NCI-H1694 (cell line): ENCODE results near the gene GALNT17.

Source experiments
- DNase-seq: peaks from one replicate; lab custom pipeline; 2025; lab: John Stamatoyannopoulos, UW

Gene GALNT17

DNA sequence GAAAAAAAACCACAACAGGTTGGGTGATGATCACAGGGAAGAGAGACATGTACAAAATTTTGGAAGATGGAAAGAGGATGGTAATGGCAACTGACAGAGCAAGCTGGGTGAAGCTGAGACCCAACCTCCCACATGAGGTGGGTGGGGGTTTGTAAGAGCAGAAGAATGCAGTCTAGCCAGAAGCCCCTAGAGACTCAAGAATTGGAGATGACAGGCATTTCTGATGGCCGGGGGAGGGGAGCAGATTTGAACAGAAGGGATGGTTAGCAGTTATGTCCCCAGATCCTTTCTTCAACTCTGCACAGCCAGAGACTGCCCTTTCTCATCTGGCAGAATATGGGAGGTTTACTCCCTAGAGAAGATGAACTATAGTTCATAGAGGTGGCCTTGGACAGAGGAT, 208.0 kb downstream of the GALNT17 start:
- DNase-seq = no peak

DNA sequence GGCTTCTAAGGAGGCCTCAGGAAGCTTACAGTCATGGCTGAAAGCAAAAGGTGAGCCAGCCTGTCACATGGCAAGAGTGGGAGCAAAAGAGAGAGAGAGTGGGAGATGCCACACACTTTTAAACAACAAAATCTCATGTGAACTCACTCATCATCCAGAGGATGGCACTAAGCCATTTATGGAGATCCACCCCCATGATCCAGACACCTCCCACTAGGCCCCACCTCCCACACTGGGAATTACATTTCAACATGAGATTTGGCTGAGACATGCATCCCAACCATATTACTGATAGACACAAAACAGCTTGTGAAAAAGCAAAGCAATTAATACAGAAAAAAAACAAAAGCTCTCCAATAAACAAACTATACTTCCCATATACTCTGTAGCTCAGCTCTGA, 210.3 kb downstream of the GALNT17 start:
- DNase-seq = no peak

DNA sequence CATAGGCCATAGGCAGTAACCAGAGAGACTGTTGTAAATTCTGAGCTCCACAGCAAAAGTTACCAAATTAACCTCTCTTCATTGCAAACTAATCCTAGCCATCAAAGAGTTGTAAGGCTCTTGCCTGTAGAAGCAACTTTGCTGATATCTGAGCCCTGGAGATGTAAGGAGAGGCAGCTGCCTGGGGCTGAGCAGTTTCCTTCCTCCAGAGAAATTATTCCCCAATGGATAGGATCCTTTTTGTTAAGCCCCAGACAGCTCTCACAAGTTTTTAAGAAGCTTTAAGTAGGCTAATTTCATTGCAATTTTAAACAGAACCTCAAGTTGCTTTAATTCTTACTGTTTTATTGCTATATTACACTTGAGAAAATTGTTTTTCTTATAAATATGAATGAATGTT, 211.1 kb downstream of the GALNT17 start:
- DNase-seq = no peak

DNA sequence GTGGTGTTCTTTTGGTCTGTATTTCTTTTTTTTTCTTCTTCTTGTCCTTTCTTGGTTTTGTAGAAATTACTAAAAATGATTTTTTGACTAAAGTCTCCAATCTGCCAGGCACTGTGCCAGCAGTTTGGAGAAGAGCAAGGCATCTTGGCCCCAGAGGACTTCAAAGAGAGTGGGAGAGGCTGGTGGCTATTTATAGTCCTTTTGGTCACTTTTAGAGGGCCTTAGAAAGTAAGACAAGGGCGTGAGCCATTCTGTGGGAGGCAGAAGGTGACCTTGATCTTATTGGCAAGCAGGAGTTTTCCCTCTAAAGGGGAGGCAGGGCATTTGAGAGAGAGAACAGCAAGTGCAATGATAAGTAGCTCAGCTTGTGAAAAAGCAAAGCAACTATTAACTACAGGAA, 211.9 kb downstream of the GALNT17 start:
- DNase-seq = no peak

DNA sequence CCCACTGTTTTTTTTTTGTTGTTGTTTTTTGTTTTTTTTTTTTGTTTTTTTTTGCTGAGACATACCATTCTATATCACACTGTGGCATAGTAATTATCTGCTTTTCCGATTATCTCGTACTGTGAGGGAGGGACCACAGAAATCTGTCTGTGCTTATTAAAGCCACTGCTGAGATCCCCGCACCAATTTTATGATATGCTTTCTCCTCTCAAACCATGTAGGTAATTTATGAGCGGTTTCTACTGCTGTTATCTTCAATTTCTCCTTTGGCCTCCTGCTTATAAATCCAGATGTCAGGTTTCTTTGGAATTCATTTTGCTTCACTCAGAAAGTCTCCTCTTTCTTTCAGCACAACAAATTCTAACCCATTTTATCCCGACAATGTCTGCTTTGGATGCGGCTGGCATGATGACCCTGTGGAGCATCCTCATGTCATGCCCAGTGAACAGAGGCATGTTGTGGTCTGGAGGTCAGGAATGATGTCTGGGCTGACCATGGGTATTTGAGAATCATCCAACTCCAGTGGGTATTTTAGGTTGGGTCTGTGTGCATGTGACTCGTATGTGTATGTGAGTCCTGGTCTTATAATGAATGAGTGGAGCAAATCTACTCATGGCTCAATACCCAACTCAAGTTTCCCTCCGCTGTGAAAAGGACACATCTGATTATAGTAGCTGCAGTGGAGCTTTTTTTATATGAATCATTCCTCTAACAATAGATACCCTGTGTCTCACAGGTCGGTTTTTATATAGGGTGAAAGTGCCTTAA, 213.4 kb downstream of the GALNT17 start:
- no peak for DNase-seq

DNA sequence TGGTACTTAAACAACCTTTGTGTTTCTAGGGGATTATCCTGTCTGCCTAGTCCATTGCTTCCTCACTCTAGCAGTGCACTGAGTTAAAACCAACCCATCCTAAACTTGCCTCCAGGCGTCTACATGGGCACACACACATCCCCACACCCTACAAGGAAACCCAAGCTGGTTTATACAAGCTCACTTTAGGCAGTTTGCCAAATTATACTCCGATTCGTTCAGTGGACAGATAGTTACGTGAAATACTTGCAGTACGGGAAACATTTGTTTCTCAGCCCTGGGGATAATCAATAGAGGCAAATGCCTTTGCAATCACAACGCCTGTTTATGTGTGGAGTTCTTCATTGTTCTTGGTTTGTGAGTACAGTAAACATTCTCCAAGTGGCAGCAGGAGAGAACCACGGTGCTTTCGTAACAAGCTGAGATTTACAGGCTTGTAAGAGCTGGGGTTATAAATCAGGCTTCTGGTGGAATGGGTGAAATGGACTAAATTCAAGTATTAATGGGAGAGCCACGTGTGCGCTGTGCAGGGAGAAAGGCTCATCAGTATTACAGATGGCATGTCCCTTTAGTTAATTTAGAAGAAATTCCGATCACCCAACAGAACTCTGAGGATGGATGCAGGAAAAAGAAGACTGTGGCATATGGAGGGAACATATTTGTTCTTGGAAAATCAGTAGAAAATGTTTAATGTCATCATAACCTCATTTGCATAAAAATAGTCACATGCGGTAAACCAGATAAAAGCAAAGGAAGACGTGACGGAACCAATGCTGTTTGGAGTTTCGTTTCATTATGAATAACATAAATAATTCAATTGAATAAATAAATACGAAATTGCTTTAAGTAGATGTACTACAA, 217.1 kb downstream of the GALNT17 start:
- no peak for DNase-seq

DNA sequence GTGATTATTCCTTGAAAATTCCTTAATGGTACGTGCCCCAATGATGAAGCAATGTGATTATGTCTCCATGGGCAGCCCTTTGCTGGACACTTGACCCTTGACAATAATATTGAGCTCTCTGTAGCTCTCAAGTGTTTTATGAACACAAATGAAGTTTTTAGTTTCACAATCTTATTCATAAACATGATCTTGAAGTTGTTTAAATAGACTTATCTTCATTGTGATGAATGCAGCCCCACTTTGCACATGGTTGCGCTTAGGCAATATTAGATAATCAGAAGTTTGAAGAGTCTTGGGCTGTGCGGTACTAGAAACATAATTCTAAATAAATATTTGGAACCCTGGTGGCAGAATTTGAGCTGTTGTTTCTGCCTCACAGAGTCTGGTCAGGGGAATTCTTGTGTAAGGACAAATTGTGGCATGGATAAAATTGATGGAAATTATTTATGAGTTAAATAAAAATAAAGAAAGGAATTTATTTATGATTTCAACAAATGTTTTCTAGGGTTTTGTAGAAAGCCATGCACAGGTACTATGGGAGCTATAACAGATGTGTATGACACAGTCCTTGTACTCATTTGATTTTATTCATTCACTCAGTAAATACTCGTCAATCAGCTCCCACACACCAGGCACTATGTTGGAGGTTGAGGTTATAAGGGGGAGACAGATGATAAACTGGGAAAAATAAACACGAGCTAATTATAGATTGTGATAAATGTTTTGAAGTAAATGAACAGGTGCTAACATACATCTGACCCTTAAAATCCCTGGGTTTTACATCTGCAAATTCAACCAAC, 217.9 kb downstream of the GALNT17 start:
- DNase-seq = no peak

DNA sequence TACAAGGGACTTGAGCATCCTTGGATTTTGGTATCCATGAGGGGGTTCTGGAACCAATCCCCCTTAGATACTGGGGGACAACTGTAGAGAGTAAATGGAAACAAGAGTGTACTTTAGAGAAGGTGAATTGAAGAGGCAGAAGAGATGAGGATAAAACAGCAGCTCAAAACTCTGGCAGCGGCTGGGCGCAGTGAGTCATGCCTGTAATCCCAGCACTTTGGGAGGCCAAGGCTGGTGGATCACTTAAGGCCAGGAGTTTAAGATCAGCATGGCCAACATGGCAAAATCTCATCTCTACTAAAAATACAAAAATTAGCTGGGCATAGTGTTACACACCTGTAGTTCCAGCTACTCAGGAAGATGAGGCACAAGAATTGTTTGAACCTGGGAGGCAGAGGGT, 218.7 kb downstream of the GALNT17 start:
- no peak for DNase-seq

DNA sequence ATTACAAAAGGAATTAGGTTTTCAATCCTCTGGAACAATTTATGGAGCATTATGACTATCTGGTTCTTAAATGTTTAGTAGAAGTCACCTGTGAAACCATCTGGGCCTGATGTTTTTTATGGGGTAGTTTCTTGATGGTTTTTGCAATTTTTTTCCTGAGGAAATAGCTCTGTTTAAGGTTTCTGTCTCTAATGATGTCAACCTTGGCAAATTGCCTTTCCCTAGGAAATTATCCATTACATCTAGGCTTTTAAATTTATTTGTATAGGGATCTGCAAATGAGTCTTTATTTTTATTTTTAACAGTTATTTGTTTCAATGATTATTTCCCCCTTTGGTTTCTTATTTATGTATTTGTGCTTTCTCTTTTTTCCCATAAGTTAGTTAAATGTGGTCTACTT, 222.8 kb downstream of the GALNT17 start:
- no peak for DNase-seq

DNA sequence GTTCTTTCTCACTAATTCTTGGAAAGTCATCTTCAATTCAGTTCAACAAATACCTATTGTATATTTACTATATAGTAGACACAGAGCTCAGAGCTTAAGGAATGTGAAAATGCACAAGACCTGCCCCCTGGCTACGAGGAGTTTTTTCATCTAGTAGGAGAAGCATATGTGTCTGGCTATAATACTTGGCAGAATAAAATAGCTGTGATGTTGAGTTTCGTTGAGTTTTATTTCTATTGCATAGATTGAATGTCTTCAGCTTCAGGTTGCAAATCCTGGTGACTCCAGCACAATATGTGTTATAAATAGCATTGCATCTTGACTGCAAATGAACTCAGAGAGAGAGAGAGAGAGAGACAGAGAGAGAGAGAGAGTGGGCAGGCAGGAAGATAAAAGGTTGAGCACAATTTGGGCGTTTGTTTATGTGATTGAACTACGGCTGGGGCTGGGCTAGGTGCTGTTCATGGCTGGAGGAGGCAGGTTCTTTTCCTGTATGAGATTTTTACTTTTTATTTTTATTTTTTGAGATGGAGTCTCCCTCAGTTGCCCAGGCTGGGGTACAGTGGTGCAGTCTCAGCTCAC, 229.6 kb downstream of the GALNT17 start:
- no peak for DNase-seq

DNA sequence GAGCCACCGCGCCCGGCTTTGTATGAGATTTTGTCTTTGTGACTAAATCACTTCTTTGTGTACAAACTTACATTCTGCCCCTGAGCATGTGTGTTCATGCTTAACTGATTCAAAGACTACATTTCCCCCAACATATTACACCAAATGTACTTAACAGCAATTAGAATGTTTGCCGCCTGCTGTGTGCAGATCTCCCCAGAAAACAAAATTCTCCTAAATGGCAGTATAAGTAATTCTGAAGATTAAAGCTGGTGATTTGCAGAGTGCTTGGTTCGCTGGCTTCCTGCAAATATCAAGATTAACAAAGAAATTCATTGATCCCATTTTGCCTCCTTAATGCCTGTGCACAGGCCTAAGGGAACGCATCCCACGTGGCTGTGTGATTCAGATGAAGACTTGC, 230.3 kb downstream of the GALNT17 start:
- DNase-seq = no peak

DNA sequence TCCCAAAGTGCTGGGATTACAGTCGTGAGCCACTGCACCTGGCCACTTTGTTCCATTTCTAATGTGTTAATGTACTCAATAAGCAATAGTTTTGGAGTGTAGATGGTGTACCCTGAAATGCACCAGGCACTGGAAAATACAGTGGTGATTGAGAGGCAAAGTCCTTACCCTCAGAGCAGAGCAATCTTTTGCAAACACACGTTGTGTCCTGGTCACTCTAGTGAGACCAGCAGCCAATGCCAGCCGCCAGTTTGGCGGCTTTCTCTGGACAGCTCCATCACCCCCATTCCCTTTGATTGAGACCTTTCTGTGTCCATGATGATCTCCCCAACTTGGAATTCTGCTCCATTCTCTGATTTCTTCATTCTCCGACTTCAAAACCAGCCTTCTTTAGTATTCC, 231.3 kb downstream of the GALNT17 start:
- no peak for DNase-seq

DNA sequence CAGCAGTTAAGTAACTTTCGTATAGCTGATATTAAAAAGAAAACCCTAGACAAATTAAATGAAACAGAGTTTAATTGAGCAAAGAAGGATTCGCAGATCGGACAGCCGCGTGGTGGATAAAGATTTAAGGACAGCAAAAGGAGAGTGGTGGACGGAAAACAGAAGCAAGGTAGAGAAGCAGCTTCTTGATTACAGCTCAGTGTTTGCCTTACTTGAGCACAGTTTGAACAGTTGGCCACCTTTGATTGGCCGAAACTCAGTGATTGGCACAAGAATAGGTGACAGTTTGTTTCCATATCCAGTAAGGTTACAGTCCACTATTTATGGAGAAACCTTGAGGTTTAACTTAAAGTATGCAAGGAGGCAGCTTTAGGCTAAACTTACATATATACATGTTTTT, 231.7 kb downstream of the GALNT17 start:
- no peak for DNase-seq

DNA sequence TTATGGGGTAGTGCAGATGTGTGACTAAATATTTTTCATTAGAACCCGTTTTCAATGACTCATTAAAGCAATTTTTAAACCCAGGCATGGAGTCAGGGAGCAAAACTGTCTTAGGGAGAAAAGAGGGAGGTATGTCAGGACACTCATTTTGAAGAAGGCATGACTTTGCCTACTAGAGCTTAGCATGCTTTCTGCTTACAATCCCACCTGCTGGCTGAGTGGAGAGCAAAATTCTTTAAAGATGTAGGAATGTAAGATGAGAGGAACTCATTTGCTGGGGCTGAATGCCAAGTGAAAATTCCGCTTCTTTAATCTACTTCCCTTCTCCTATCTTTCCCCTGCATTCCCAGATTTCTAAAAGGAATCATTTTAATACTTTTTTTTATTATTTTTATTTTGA, 232.6 kb downstream of the GALNT17 start:
- no peak for DNase-seq

DNA sequence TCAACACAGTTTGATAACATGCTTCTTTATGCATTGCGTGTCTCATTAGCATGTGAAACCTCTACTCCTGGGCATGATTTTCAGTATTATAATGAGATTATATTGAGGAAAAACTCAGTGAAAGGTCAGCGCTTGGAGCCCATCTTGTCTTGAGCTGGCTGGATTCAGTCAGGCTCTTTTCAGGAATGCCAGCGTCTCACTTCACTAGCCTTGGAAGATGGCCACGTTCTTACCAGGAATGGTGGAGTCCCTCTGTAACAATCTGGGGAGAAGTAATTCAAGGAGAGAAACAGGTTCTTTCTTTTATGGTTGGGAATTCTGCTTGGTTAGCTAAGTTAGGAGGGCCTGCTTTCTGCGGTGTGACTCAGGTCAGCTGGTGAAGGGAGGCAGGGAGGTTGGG, 241.0 kb downstream of the GALNT17 start:
- DNase-seq = no peak

DNA sequence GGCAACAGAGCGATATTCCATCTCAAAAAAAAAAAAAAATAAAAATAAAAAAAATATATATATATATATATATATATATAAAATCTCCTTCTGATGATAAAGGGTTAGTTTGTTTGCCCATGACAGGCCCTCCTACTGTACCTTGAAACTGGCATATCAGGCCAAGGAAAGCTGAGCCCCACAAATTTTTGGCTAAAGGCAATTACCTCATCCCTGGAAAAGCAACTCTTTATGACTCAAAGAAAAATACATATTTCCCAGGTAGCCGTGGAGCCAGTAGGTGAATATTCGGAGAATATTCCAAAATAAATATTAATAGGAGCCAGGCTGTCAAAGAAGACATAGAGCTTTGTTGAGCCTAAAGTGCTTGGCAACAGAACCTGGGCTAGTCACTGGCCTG, 245.1 kb downstream of the GALNT17 start:
- no peak for DNase-seq

DNA sequence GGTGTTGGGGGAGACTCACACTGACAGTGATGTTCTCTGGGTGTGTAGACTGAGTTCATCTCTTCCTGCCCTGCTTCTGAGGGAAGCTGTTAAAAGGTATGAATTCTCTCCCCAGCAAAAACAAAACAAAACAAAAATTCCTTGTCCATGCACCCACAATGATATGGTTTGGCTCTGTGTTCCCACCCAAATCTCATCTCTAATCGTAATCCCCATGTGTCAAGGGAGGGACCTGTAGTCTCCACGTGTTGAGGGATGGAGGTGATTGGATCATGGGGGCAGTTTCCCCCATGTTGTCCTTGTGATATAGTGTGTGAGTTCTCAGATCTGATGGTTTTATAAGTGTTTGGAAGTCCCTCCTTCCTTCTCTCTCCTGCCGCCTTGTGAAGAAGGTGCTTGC, 245.5 kb downstream of the GALNT17 start:
- DNase-seq = no peak

DNA sequence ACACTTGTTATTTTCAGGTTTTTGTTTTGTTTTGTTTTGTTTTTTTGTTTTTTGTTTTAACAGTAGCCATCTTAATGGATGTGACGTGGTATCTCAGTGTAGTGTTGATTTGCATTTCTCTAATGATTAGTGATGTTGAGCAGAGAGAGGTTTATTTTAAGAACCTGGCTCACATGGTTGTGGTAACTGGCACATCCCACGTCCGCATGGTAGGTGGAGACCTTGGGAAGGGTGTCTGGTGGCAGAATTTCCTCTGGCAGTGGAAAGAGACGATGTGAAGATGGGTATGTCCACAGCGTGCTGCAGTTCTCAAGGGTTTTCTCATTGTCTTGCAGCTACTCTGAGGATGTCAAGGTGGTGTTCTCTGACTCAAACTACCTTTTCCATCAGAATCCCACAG, 252.2 kb downstream of the GALNT17 start:
- DNase-seq = no peak

DNA sequence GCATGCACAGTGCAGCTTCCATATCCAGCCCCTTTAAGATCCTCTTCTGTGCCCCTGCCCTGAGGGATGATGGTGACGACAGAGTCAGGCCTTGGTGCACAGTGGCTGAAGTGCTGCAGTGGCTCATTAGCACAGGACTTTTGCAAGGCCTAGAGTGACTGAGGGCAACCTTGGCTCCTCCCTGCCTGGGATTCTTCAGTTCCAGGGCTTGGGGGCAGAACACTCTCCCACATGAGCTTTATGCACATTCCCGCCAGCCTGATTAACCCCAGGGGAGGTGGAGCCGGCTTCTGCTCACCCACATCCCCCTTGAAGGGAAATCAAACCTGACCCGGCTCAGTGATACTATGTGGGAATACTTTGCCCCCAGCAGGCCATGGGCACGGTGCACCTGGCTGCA, 253.4 kb downstream of the GALNT17 start:
- DNase-seq = no peak

DNA sequence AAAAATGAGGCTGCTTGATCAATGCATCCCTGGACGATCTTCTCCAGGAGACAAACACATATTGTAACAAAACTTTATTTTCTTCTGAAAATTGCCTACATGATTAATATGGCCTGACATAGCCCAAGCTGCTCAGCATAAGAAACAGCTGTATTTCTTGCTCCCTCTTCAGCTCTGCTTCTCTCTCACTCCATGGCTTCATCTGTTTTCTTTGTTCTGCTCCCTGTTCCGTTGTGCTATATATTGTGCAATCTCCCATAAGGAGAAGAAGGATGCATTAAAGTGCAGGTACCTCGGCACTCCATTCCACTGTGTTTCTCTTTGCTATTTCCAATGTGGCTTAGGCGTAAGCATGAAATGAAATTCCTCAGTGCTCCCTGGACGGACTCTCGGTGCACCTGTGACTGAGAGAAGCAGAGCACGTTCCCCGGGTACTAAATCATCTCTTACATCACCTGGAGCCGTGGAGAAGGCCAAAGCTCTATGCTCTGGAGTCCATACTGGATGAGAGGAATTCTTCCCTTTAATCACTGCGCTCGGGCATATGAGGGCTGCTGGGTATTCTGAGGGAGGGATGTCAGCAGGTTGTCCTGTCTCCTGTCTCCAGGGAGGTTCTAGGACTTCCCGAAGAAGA, 254.3 kb downstream of the GALNT17 start:
- DNase-seq = no peak

DNA sequence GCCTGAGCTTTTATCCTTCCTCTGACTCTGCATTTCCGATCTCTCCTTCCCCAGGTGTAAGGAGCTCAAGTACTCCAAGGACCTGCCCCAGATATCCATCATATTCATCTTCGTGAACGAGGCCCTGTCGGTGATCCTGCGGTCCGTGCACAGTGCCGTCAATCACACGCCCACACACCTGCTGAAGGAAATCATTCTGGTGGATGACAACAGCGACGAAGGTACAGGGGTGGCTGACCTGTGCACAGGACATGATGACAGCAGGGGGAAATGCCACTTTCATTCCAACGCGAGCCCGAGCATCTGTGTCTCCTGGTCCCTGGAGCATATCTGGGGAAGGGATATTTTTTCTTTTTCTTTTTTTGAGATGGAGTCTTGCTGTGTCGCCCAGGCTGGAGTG, 256.2 kb downstream of the GALNT17 start:
- DNase-seq = no peak

DNA sequence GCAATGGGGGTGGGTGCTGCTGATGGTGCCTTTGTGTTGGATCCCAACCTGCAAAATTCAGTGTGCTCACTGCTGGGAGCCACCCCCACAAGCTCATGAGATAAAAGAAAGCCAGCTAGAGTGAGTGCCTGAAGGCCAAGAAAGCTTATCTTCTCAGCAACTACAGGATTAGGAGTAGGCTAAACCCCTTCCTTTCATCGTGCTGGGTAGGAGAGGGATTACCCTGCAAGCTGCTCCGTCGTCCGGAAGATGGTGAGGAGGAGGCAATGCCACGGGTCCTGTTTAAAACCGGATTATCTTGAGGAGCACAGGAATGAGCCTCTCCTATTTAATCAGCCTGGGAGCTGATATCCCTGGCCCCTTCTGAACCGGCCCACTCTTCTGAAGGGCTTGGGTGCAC, 258.0 kb downstream of the GALNT17 start:
- no peak for DNase-seq
